Effector CD4-positive, alpha-beta T cell (primary cell): ENCODE results near the gene FIGN.

Experiments used
- DNase-seq: peaks from one replicate; pipeline ENCODE4 v3.0.0-alpha.2; 2020

FIGN gene

DNA sequence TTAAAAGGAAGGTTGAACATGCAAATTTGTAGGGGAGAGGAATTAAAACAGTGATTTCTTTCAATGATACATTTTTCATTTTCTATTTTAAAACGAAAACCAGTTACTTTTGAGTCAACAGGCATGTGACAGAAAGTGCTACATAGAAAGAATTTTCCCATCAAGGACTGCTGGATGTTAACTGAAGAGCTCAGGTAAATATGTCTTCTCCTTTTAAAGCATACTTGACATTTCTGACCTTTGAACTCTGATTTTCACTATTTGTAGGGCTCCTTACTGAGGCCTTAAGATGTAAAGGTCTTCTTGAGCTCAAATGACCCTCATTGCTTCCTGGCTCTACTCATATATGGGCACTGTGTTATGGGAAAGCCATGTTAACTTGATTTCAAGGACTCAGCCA, 32.4 kb downstream of the FIGN start:
- no peak for DNase-seq

DNA sequence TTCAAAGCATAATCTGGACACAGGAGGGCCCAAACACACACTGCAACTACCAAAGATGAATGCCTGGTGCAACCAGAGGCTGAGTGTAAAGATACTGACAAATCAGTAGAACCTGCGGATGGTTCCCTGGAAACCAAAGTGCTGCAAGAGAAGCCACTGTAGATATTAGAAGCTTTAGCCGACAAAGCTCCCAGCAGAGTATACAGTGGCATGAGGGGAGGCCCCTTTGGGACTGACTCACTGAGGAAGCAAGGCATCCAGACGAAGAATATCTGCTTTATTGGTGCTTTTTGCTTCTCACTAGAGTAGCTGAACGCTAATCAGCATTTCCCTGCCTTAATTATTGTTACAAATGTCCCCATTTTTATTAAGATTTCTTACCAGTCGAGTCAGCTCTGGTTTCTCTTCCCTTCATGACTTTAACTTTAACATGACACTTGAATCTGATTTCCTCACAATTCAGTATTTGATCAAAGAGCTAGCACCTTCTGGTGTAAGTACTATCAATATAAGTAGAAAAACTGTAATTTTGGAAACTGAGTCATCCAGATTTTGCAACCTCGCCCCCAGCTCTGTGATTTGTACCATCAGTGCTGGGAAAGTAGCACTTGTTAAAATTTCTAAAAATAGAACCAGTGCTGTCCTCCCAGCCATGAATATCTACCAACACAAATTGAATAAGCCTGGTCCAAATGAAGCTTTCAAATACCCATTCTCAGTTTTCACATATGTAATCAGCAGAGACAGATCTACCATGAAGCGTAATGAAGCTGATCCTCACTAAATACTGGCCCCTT, 34.2 kb downstream of the FIGN start:
- no peak for DNase-seq

DNA sequence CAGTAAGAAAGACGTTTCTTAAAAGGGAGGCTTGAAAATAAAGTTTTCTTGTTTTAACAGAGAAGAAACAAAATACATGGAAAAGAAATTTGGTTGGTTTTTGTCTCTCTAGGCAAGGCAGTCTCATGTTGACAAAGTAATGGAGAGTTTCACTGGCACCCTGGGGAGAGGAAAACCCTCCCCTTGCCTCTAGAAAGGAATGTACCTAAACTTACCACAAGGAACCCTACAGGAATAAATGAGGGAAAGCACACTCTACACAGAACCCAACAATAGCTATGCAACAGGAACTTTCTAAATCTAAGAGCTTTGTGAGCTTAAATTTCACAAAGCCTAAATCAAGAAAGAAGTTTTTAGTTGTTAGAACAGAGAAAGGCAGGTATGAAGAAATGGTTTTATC, 37.0 kb downstream of the FIGN start:
- DNase-seq: no peak

DNA sequence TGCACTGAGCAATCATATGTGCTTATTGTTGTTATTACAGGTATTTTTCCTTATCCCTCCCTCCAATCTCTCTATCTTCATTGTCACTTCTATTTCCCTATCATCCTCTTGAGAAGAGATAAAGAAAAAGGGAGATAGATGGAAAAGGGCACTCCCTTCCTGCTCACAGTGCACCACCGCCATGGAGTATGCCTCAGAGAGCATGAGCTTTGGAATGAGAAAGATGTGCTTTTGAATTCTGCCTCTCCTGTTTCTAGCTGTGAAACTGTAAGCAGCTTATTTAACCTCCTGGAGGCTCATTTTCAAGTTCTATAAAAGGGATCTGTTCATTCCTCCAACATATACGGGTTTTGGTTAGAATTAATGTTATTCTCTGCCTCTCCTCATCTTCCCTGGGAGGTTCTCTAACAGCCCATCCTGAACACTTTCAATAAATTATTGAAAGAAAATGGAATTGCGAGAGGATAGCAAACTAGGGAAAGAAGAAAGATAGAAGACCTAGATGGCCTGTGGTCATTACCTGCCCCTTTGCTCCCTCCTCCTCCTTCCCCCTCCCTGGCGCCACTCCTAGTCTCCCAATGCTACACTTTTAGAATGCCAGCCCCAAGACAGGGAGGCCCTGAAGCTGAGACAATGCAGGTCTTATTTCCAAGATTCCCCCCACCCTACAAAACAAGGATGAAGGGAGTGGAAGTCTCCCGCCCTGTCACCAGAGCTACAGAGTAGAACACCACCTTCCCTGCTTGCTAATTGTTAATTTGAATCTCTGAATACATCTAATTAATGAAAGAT, 37.8 kb downstream of the FIGN start:
- no peak for DNase-seq

DNA sequence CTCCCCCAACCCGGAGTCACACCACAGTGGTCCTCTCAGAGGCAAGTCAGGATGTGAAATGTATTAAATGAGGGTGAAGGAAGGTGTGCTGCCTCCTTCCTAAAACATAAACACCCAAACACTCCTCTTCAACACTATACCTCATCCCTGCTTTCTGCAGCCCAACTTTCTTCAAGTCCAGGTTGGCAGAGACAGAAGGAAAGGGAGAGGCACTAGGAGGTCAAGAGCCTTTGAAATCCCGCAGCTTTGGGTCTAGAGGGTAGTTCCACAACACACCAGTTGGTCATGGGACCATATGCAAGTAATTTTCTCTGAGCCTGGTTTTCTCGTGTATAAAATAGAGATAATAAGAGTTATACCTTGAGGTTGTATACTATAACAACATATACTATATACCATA, 38.4 kb downstream of the FIGN start:
- no peak for DNase-seq

DNA sequence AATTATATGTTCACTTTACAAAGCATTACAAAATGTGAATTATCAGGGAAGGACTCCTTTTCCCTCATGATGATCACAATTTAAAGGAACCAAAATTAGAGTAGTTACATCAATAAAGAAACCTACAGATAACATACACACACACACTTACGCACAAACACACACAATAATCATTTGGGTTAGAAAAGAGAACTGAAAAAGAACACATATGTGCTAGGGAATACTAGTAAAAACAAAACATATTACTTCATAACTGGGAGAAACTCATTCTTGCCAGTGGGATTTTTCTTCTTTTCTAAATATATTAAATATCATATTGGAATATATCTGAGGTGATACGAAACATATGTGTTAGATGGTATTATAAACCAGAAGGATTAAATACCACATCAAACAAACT, 42.3 kb downstream of the FIGN start:
- no peak for DNase-seq

DNA sequence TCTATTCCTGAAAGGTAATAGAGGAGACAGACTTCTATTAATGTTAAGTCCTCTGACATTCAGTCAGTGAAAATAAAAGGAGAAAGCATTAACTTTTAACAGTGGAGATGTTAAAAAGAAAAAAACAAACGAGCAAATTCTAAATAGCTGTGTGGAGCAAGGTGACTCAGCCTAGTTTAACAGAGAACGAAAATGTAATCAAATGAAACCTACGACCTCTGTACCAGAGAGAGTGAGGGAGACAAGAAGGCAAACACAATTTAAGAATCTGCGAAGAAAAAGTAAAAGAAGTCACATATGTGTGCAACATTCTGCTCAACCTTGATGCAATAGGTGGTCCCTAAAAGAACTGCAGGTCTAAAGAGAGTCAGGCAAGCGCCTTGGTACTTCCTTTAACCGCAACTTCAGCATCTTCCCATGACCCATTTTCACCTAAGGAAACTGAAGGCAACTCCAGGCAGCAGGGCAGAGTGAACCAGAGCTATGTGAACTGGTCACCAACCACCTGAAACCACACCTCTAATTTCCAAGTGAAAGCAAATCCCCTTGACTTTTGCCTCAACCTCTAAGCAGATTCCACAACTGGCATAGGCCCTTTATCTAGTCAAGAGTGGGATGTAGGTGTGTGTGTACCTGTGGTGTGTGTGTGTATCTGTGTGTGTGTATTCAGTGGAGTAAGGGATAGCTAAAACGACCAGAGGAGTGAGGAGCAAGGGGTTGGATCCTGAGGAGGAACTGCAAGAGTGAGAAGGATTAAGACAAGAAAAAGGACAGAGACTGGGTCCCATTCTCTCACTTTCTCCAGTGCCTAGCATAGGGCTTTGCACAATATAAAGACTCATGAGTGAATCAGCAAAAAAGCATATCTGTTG, 43.0 kb downstream of the FIGN start:
- DNase-seq: no peak

DNA sequence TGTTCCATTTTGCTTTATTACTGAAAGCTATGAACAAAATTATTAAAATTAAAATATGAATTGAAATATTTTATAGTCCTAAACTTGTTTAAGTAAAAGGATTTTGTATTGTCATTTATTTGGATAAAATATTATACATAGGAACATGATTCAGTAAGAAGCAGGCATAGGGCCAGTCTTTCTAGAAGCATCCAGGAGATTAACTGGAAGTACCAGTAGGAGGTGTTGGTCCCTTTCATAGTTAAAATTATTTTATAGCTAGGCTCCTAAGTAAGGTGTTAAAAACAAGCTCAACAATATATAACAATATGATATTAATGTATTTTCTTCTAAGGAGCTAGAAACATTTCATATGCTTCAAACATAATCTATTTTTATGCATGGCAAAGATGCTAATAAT, 43.7 kb downstream of the FIGN start:
- no peak for DNase-seq

DNA sequence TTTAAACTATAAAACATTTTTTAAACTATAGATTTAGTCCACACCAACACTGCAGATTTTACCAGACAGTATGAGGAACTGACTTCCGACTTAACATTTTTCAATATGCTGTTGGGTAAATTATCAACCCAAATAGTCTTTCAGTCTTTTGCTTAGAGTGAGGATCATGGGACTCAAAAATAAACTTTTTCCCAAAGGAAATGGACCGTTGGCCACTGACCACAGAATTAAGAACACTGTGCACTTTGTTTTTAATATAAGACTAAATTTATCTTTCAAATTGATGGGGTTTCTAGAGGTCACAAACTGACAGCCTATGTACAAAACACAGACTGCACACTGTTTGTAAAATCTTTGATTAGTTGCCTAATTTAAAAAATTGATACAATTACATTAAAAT, 44.9 kb downstream of the FIGN start:
- DNase-seq: no peak

DNA sequence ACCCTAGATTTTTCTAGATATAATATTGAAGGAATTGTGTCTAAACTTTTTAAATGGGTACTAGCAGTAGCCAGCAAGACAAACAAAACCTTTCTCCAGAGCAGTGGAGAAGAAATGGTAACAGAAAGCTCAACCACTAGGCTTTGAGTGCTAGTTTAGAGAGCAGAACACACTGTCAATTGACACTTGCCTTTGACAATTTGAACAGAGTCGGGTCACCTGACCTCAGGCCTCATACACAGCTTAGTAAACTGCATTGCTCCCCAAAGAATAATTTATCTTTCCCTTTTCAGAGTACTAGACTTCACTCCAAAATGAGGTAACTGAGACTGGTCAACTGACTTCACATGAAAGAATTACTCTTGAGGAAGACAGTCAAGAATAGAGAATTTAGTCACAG, 48.6 kb downstream of the FIGN start:
- no peak for DNase-seq

DNA sequence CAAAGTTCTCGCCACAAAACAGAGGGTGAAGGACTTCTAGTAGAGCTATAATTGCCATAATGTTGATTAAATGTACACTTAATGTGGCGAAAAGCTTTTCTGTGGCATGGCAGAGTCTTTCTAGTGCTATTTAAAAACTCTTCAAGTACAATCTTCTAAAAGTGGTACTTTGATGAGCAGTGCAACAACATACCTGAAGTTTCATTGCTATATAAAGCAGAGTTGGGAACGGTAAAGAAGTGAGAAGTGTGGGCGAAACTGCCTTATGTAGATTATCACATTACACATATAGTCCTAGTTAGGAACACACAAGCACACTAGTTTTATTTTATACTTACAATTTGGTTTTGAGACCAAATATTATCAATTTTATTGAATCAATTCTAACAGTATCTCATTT, 49.5 kb downstream of the FIGN start:
- DNase-seq: no peak

DNA sequence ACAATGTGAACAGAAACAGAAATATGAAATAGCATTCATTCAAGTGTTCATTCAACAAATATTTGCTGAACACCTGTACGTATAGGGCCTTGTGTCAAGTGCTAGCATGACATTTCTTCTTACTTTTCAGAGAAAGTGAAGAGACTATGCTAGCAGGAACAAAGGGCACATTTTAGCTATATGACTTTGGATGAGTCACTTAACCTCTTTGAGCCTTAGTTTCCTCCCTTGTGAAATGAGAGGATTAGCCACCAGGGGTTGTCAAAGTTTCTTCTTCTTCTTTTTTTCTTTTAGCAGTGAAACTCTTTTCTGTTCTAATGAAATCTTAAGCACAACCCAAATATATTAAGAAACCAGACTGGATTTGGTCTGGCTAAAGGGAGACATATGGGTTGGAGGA, 53.1 kb downstream of the FIGN start:
- no peak for DNase-seq

DNA sequence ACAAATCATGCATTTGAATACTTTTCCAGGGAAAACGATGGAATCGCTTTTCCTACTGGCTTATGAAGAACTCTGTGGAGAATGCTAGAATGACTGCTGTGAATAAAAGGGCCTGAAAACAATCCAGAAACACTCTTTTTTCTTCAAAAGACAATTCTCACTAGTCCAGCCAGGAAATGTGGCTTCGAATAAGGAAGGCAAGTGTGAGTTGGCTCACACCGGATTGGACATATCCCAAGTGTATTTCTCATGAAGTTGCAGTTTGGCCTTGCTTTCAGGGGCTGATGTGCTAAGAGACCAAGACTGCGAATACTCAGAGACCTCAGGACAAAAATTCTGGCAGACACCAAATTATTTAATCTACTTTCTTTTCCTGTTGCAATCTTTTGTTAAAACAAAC, 54.1 kb downstream of the FIGN start:
- DNase-seq: no peak

DNA sequence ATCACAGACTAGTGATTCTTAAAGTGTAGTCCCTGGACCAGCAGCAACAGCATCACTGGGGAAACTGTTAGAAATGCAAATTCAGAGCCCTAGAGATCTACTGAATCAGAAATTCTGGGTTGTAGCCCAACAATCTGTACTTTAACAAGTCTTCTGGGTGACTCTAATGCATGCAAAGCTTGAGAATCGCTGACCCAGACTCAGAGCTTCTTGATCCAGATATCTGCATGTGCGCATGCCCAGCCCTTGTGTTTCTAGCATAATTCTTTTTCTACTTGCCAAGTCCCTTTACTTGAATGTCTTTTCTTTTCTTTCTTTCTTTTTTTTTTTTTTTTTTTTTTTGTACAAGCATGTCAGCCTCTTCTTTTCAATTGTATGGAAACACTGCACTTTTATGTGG, 60.4 kb downstream of the FIGN start:
- no peak for DNase-seq

DNA sequence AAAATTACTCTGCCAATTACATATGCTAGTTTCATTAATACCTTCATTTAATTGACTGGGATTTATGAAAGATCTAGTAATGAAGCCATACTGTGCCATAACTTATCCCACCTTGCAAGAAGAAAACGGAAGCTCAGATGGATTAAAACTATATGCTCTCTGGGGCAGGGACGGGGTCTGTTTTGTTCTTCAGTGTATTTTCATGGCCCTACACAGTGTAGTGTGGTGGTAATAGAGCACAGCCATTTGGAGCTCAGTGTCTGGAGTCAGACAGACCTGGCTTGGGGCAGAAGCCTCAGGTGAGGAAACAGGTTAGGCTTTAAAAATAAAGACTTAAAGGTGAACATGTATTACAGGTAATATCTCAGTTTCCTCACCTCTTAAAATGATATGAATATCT, 62.3 kb downstream of the FIGN start:
- no peak for DNase-seq

DNA sequence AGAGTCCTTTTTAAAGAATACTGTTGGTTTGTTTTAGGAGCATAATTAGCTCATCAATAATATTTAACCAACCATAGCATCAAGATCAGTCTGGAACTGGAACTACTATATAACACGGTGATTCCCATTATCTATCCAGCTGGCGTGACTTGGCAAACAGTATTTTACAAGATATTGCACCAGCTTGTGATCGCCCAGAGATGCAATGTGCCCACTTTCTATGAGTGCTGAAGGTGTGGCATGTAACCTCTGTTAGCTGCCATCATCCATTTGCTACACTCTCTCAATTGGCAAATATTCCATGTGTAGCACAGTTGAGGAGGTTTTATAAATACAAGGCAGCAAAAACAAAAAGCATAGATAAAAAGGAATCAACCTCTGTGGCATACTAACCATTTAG, 64.9 kb downstream of the FIGN start:
- DNase-seq: no peak

DNA sequence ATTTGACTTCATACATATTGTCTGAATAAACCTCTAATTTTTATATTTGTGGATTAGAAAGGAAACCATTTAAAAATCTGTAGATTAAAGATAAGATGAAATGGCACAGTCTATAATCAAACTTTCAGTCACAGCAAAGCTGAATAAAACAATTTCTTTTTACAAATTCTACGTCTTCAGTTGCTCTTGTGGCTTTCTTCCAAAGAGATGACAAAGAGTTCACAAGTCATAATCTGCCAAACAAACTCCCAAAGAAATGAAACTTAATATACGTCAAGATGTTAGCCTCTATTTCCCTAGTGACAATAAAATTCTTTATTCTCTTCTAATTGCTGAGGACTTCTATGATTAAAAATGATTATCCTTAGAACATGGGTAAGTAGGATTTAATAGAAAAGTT, 66.3 kb downstream of the FIGN start:
- no peak for DNase-seq

DNA sequence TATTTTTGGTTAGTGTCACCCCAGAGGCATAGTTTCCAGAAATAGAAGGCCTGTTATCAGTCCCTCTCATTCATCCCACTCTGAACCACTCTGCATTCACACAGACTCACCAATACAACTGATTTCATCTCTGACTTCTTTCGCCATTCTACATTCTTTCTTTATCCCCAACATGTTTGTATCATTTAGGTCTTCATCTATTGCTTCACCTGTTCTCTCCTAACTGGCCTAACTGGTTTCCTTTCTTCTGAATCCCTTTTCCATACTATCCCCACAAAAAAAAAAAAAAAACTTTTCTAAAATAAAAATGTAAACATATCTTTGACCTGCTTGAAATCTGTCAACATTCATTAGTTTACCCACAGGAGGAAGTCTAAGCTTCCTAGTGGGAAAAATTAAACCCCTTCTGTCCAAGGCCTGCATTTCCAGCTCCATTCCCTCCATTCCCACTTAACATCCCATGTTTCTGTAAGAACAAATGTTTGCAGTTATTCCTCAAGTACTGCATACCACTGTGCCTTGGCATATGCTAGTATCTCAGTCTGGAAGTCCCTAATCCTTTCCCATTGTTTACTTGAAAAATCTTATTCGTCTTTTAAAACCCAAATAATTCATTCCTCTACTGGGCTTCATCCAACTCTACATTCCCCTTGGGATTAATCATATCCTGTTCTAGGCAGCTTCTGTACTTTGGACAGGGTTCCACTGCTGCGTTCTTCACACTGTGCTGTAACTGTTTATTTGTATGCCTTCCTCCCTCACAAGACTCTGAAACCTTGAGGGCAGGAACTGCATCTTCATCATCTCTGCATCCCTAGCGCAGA, 68.5 kb downstream of the FIGN start:
- no peak for DNase-seq

DNA sequence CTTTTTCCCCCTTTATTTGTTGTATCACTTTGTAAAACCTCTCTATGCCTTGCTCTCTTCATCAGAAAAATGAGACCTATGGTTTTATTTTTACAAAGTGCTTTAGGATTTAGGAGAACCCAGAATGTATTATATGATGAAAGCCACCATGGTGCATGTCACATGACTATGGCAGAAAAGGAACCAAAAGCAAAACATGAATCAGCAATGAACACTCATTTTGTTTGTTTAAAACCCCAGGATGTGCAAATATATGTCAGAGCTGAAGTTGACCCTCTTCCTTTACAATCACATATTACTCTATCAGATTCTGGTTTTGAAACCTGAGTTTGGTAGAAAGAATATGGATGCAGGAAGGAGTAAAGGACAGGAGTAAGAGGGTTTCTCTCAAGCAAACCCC, 70.0 kb downstream of the FIGN start:
- DNase-seq: no peak

DNA sequence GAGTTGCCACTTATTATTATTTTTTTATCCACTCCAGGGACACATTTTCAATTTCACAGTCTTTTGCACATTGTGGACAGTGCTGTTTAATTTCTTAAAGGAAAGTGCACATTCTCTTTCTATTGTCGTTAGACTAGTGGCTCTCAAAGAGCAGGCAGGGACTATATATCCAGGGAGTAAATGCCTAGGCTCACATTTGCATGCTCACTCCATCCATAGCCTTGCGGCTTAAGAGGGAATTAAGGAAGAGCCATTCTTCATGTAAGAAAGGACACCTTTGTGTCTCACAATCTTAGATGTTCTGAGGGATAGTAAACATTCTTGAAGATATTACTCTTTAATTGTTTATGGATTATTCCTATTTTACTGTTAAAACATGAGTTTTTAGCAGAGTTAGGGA, 70.8 kb downstream of the FIGN start:
- DNase-seq: no peak

DNA sequence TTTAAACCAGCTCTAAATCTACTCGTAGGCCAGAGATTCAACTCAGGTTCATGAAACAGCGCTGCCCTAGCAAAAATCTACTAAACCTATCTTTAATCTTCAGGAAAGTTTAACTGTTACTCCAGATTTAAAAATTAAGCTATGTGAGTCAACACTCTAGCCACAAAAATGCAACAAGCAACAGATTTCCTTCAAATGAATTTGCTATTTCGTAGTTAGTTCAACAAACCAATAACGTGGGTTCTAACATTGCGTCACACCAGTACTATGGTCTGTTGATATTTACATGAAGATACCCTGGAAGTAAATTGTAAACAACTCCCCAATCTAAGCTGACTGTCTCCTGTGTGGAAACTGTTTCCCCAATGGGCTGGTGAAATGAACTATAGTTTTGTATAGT, 71.2 kb downstream of the FIGN start:
- DNase-seq: no peak

DNA sequence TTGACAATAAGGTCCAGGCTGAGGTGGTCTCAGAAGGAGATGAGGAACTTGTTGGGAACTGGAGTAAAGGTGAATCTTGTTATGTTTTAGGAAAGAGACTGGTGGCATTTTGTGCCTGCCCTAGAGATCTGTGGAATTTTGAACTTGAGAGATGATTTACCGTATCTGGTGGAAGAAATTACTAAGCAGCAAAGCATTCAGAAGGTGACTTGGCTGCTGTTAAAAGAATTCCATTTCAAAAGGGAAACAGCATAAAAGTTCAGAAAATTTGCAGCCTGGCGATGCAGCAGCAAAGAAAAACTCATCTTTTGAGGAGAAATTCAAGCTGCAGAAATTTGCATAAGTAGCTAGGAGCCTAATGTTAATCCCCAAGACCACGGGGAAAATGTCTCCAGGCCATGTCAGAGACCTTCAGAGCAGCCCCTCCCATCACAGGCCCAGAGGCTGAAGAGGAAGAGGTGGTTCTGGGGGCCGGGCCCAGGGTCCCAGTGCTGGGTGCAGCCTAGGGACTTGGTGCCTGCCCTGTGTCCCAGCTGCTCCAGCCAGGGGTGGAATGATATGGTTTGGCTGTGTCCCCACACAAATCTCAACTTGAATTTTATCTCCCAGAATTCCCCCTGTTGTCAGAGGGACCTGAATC, 73.5 kb downstream of the FIGN start:
- no peak for DNase-seq
